Spleen (tissue), 7 donors: ENCODE measurements around the gene SRPX.

Experiments
- POLR2A ChIP-seq, 3 donors: fragments of 450-650 bp; IDR thresholded peaks; one replicate each; pipeline ENCODE4 v1.5.1; 2017; ENCODE audit warnings: antibody characterized with exemption in 3 of 3, mild to moderate bottlenecking in 1 of 3
- POLR2AphosphoS5 ChIP-seq, 3 donors: sonication (generic); formaldehyde crosslinking; IDR thresholded peaks; one replicate each; pipeline ENCODE4 v1.5.1; 2017; ENCODE audit warnings: antibody characterized with exemption in 3 of 3
- TF ChIP-seq, protein P1 (sequence below), 11 experiments: fragments of 200-600 bp in 7 of 11; fragments of 450-650 bp in 4 of 11; sonication (generic) in 4 of 11; IDR thresholded peaks in 8 of 11; conservative IDR thresholded peaks in 3 of 11; 1 replicate in 7 of 11; 2 replicates in 4 of 11; pipeline versions ENCODE4 v1.4.0 to v1.8.0; 2016 to 2021; ENCODE audit warnings: antibody characterized with exemption in 11 of 11, inconsistent platforms in 4 of 11, mild to moderate bottlenecking in 1 of 11
- donor health status: DM: no; HTN: no; CAD: no; lungs with moderate emphysema.
- donor health status: DM: no; HTN: no; CAD: no.
- donor health status: DM: no; HTN: no; CAD: no.

DNA sequence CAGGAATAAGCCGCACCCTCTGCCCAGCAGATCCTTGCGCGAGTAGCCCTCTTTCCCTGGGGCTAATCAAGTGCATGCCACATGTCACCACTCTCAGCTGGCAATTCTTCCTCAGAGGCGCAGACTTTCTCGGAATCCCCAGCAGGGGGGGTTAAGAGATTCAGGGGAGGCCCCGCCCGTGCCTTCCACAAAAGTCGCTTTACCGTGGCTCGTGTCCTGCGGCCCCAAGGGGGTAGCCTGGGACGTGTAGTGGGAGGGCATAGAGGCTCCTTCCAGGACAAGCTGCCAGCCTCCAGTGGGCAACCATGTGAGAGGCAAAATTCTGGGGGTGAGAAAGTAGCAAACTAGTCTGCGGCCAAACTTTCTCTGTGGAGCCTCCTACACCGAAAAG lies 652 bp downstream of the SRPX start:
- TF ChIP-seq, protein P1, sequence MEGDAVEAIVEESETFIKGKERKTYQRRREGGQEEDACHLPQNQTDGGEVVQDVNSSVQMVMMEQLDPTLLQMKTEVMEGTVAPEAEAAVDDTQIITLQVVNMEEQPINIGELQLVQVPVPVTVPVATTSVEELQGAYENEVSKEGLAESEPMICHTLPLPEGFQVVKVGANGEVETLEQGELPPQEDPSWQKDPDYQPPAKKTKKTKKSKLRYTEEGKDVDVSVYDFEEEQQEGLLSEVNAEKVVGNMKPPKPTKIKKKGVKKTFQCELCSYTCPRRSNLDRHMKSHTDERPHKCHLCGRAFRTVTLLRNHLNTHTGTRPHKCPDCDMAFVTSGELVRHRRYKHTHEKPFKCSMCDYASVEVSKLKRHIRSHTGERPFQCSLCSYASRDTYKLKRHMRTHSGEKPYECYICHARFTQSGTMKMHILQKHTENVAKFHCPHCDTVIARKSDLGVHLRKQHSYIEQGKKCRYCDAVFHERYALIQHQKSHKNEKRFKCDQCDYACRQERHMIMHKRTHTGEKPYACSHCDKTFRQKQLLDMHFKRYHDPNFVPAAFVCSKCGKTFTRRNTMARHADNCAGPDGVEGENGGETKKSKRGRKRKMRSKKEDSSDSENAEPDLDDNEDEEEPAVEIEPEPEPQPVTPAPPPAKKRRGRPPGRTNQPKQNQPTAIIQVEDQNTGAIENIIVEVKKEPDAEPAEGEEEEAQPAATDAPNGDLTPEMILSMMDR (IDR thresholded peaks at IDR 0.05 in 8 of 11, conservative IDR thresholded peaks at IDR 0.05 in 3 of 11), result no peak
- TF ChIP-seq POLR2A (IDR thresholded peaks at IDR 0.05), result no peak
- TF ChIP-seq POLR2AphosphoS5 (IDR thresholded peaks at IDR 0.05), result no peak
